Kidney (tissue), 14 donors: ENCODE results near the gene FHDC1. TPM values are rescaled to one million over a fixed set of nuclear protein-coding genes. Genes with fewer than 3 reads are reported as not detected.

ENCODE experiments used
- DNase-seq, 5 donors: peaks; one replicate each; pipeline ENCODE4 v3.0.0-alpha.2; 2013 to 2020
- FAIRE-seq: peaks from 2 replicates; lab custom pipeline; 2012; peaks lifted over from hg19 to GRCh38; lab: Jason Lieb, UNC
- H3K27ac ChIP-seq, 2 donors: one replicate each; pipeline ENCODE4 v1.7.0; 2013; ENCODE audit warnings: low read depth in 2 of 2, low read length in 2 of 2, inconsistent platforms in 1 of 2
- H3K27me3 ChIP-seq: one replicate; pipeline ENCODE4 v1.7.1; 2013; ENCODE audit warnings: low read length, inconsistent platforms; ENCODE audit not compliant: control insufficient read depth, insufficient read depth
- H3K36me3 ChIP-seq, 3 donors: one replicate each; pipeline versions ENCODE4 v1.7.0 to v1.7.1; 2013; ENCODE audit warnings: low read length in 3 of 3, control low read depth in 1 of 3, inconsistent platforms in 1 of 3; ENCODE audit not compliant: insufficient read depth in 3 of 3, control insufficient read depth in 2 of 3
- H3K4me1 ChIP-seq, 3 donors: one replicate each; pipeline versions ENCODE4 v1.7.0 to v1.7.1; 2013; ENCODE audit warnings: low read length in 3 of 3, inconsistent platforms in 1 of 3, low read depth in 1 of 3; ENCODE audit not compliant: control insufficient read depth in 2 of 3, insufficient read depth in 2 of 3
- H3K4me3 ChIP-seq, 3 donors: one replicate each; pipeline versions ENCODE4 v1.7.0 to v1.8.1; 2013; ENCODE audit warnings: low read length in 3 of 3, control low read depth in 1 of 3, inconsistent platforms in 1 of 3
- H3K9ac ChIP-seq, 3 donors: one replicate each; pipeline versions ENCODE4 v1.7.0 to v1.7.1; 2013; ENCODE audit warnings: low read length in 3 of 3, control low read depth in 1 of 3, inconsistent platforms in 1 of 3
- H3K9me3 ChIP-seq, 3 donors: one replicate each; pipeline versions ENCODE4 v1.7.0 to v1.7.1; 2013; ENCODE audit warnings: low read length in 3 of 3, control low read depth in 1 of 3, inconsistent platforms in 1 of 3; ENCODE audit not compliant: control insufficient read depth in 2 of 3, insufficient read depth in 1 of 3
- intact Hi-C: fragments of 100-400 bp; cut with DNase I; formaldehyde crosslinking; loops from one replicate; pipeline ENCODE4 v1.11.1; 2022
- polyA plus RNA-seq: library from polyadenylated mRNA; stranded (reverse); fragments of 350-450 nt; fragmentation: Illumina TruSeq; extraction: RNeasy Lipid Tissue Mini Kit (QIAGEN cat#74804); gene quantifications from one replicate; pipeline ENCODE4 v1.2.3, GENCODE V29; 2014; ENCODE audit warnings: low read depth, low replicate concordance; ENCODE audit not compliant: insufficient read depth
- total RNA-seq: library from RNA; stranded (reverse); fragmentation: NEBNext Ultra II Directional; extraction: Animal tissue kit (Norgen Biotek cat#: 25700); gene quantifications from one replicate; pipeline ENCODE4 v1.2.1, GENCODE V29; 2021
- TF ChIP-seq, protein P1 (sequence below): IDR thresholded peaks from 3 replicates; pipeline ENCODE4 v1.5.1; 2012; ENCODE audit warnings: mild to moderate bottlenecking, moderate library complexity, borderline replicate concordance; ENCODE audit not compliant: insufficient read depth; ENCODE audit errors: extremely low read depth
- donor health status: control.
- donor health status: control.
- donor health status: control.
- donor health status: control.
- donor health status: control.
- donor health status: DM: yes; HTN: yes; CAD: no.
- donor health status: Normal renal cell carcinoma (clear cell type).

Gene FHDC1
- total and polyA plus RNA-seq, 2 donors from 2014 or later: 1.5 to 5.9 TPM

DNA sequence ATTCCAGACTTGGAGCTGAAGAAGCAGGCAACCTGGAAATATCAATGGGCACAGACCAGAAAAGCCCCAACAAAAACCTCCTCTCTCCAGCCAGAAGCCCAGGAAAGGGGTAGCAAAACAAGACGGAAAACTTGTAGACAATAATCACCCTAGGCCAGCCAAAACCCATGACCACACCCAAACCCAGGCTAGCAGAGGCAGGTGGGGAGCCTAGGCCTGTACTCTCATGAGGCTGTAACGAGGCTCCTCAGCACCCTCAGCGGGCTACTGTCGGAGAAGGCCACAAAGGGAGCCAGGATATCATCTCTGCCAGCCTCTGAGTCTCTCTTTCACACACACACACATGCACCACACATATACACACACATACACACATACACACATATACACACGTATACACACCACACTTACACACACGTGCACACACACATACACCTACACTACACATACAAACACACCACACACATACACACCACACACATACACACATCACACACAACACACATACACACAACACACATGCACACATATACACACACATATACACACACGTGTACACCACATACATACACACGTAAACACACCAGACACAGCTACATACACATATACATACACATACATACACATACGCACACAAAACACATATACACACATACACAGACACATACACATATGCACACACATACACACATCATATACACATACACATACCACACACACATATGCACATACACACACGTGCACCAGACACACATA is 90.6 kb downstream of the FHDC1 start:
- intact Hi-C loops: no loop called here
- TF ChIP-seq, protein P1, sequence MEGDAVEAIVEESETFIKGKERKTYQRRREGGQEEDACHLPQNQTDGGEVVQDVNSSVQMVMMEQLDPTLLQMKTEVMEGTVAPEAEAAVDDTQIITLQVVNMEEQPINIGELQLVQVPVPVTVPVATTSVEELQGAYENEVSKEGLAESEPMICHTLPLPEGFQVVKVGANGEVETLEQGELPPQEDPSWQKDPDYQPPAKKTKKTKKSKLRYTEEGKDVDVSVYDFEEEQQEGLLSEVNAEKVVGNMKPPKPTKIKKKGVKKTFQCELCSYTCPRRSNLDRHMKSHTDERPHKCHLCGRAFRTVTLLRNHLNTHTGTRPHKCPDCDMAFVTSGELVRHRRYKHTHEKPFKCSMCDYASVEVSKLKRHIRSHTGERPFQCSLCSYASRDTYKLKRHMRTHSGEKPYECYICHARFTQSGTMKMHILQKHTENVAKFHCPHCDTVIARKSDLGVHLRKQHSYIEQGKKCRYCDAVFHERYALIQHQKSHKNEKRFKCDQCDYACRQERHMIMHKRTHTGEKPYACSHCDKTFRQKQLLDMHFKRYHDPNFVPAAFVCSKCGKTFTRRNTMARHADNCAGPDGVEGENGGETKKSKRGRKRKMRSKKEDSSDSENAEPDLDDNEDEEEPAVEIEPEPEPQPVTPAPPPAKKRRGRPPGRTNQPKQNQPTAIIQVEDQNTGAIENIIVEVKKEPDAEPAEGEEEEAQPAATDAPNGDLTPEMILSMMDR: no peak

DNA sequence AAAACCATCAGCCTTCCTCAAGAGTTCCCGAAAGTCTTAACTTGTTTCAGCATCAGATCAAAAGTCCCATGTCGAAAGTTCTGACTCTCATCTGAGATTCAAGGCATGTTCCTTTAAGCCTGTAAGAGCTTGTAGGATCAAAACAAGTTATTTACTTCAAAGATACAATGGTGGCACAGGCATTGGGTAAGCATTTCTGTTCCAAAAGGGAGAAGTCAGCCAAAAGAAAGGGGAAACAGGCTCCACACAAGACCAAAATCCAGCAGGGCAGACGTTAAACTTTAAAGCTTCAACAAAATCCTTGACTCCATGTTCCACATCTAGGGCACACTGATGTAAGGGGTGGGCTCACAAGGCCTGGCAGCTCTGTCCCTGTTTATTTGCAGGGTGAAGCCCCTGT is 91.7 kb downstream of the FHDC1 start:
- peaks cover 0 to 13% (median 2%) of the 10 kb centered on the region in 3 donors for H3K9me3 ChIP-seq
- DNase-seq: no peak
- H3K4me1 ChIP-seq: no peaks in the 10 kb centered on the region
- TF ChIP-seq, protein P1: no peak
- no peak overlapping the region for H3K9ac ChIP-seq
- H3K4me3 ChIP-seq: no peak overlapping the region
- FAIRE-seq: no peak
- intact Hi-C loops: no loop called here
- H3K36me3 ChIP-seq: no peaks in the 10 kb centered on the region
- no peaks in the 10 kb centered on the region for H3K27me3 ChIP-seq
- H3K27ac ChIP-seq: no peak overlapping the region

More for the DNA sequence above, 90.6 kb downstream of the FHDC1 start:
- no peak for FAIRE-seq
- Histone ChIP-seq H3K4me1 (no peaks in the 10 kb centered on the region), H3K9me3 (peaks cover 0 to 13% (median 2%) of the 10 kb centered on the region in 3 donors), H3K36me3 (no peaks in the 10 kb centered on the region), H3K4me3 (peak overlapping the region in 1 of 3 donors; percentile 8), H3K9ac (no peak overlapping the region), H3K27me3 (no peaks in the 10 kb centered on the region), H3K27ac (no peak overlapping the region)
- DNase-seq: no peak

DNA sequence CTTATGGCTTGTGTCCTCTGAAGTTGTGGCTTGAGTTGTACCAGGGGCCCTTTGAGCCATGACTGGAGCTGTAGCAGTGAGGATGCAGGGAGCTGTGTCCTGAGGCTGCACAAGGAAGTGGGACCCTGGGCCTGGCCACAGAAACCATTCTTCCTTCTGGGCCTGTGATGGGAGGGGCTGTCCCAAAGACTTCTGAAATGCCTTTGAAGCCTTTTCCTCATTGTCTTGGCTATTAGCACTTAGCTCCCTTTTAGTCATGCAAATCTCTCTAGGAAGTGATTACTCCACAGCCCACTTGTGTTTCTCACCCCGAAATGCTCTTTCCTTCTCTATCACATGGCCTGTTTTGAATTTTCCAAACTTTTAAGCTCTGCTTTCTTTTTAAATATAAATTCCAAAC is 92.4 kb downstream of the FHDC1 start:
- Histone ChIP-seq H3K4me1 (no peaks in the 10 kb centered on the region), H3K27me3 (no peaks in the 10 kb centered on the region), H3K9ac (no peak overlapping the region), H3K9me3 (peaks cover 0 to 13% (median 2%) of the 10 kb centered on the region in 3 donors), H3K36me3 (no peaks in the 10 kb centered on the region), H3K27ac (no peak overlapping the region), H3K4me3 (no peak overlapping the region)
- FAIRE-seq (no peak), DNase-seq (no peak)
- intact Hi-C loops: no loop called here
- TF ChIP-seq, protein P1: no peak

Other genes starting within 250 kb of the FHDC1 start
- 1.1 TPM for gene TIGD4, start 156.6 kb upstream of the FHDC1 start, total RNA-seq
- gene TIGD4, start 156.6 kb upstream of the FHDC1 start, polyA plus RNA-seq: 0.75 TPM
- 39.1 TPM for gene ARFIP1, start 156.4 kb upstream of the FHDC1 start, total RNA-seq
- 23.2 TPM for gene ARFIP1, start 156.4 kb upstream of the FHDC1 start, polyA plus RNA-seq